ENCODE data around the gene SIM2.

- TF ChIP-seq CTCF (IDR thresholded peaks at IDR 0.05): no peak
- TF ChIP-seq POLR2A (IDR thresholded peaks at IDR 0.05): no peak
These were observed 66.3 kb downstream of the SIM2 start for GRCh38 chr21:36765229-36765628.
